Caco-2 (cell line): Measurements from ENCODE around the gene ABHD8. TPM values are rescaled to one million over a fixed set of nuclear protein-coding genes. Genes with fewer than 3 reads are reported as not detected.

ENCODE experiments used
- BruUV-seq: library from RNA; stranded (reverse); fragments of 400-500 nt; replicated peaks from 2 replicates; lab custom pipeline; 2021; lab: Mats Ljungman, UMichigan
- CTCF ChIA-PET: fragments of 300-600 bp; sonication (Branson Sonifier 250); formaldehyde crosslinking; loops from one replicate; lab custom pipeline; 2022; ENCODE audit warnings: antibody characterized with exemption; lab: Charles Lee
- POLR2A ChIA-PET: fragments of 300-600 bp; sonication (Branson Sonifier 250); formaldehyde crosslinking; loops from one replicate; lab custom pipeline; 2022; ENCODE audit warnings: antibody characterized with exemption; lab: Charles Lee
- DNase-seq, 2 experiments: peaks; one replicate each; pipeline versions ENCODE4 v3.0.0 to v3.0.0-alpha.2; 2020 to 2022
- H3K27me3 ChIP-seq: replicated peaks from 2 replicates; pipeline ENCODE4 v1.6.0; 2011; ENCODE audit warnings: low read length; ENCODE audit not compliant: control insufficient read depth, insufficient read depth
- H3K36me3 ChIP-seq: 2 replicates; pipeline ENCODE4 v1.5.1; 2011; ENCODE audit warnings: low read length; ENCODE audit not compliant: control insufficient read depth, insufficient read depth
- H3K4me1 ChIP-seq: fragments of 250-450 bp; sonication (Bioruptor Pico); 2 replicates; pipeline ENCODE4 v1.5.1; 2020; ENCODE audit warnings: mild to moderate bottlenecking
- H3K4me3 ChIP-seq: 2 replicates; pipeline ENCODE4 v1.5.1; 2011; ENCODE audit warnings: low read depth, mild to moderate bottlenecking, control low read depth, low read length
- H3K9me3 ChIP-seq: fragments of 250-450 bp; sonication (Bioruptor Pico); 2 replicates; pipeline ENCODE4 v1.5.1; 2020; ENCODE audit warnings: mild to moderate bottlenecking, moderate library complexity
- H3K27ac Mint-ChIP-seq: one replicate; pipeline ENCODE4 v1.8.0; 2022; ENCODE audit warnings: mixed read lengths; ENCODE audit not compliant: unreplicated experiment
- H3K27me3 Mint-ChIP-seq: one replicate; pipeline ENCODE4 v1.8.0; 2022; ENCODE audit warnings: mixed read lengths; ENCODE audit not compliant: insufficient read depth, unreplicated experiment
- H3K36me3 Mint-ChIP-seq: one replicate; pipeline ENCODE4 v1.8.0; 2022; ENCODE audit warnings: mild to moderate bottlenecking, mixed read lengths; ENCODE audit not compliant: insufficient read depth, unreplicated experiment
- H3K4me1 Mint-ChIP-seq: one replicate; pipeline ENCODE4 v1.8.0; 2022; ENCODE audit warnings: low read depth, mixed read lengths; ENCODE audit not compliant: unreplicated experiment
- H3K4me3 Mint-ChIP-seq: one replicate; pipeline ENCODE4 v1.8.0; 2022; ENCODE audit warnings: mild to moderate bottlenecking, moderate library complexity, mixed read lengths; ENCODE audit not compliant: unreplicated experiment
- H3K9me3 Mint-ChIP-seq: one replicate; pipeline ENCODE4 v1.8.0; 2022; ENCODE audit warnings: mixed read lengths; ENCODE audit not compliant: unreplicated experiment
- intact Hi-C: fragments of 100-400 bp; cut with micrococcal nuclease; formaldehyde crosslinking; loops from one replicate; pipeline ENCODE4 v1.10.0; 2022; ENCODE audit not compliant: unreplicated experiment
- total RNA-seq: library from RNA; stranded (reverse); gene quantifications from 2 replicates; pipeline ENCODE4 v1.2.3, GENCODE V29; 2022
- TF ChIP-seq, protein P1 (sequence below), 2 experiments: fragments of 200-600 bp in 1 of 2; IDR thresholded peaks; 1 replicate in 1 of 2; 2 replicates in 1 of 2; pipeline versions ENCODE4 v1.5.1 to v1.8.0; 2011 to 2022; ENCODE audit warnings: antibody characterized with exemption in 1 of 2, control low read depth in 1 of 2, inconsistent platforms in 1 of 2, low read depth in 1 of 2, low read length in 1 of 2, mild to moderate bottlenecking in 1 of 2, moderate library complexity in 1 of 2; ENCODE audit not compliant: insufficient read depth in 1 of 2, severe bottlenecking in 1 of 2, unreplicated experiment in 1 of 2

Gene ABHD8
- total RNA-seq, 1 experiment from 2014 or later, result 11.3 TPM

DNA sequence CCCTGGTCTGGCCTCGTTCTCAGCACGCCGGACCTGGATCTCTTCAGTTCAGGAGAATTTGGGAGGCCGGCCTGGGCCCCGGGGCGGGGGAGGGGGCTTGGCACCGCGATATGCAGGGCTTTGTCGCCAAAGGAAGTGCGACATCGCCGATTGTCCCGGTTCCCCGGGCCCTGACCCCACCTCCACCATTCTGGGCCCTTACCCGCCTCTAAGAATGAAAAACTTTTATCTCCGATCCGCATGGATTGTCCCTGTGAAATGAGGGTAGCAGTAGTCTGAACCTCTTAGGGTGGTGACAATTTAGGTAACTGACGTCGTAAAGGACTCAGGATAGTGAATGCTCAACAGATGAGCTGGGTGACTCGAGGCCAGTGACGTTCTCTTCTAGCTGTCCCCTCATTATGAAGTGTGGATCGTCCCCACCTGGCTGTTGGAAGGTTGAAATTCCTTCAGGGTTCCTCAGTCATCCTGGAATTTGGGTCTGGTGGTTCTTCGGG is 6.8 kb upstream of the ABHD8 start:
- BruUV-seq, result no TSS peak
- Histone ChIP-seq H3K9me3 (no peaks in the 10 kb centered on the region), H3K27me3 (no peaks in the 10 kb centered on the region), H3K4me1 (peaks cover 23% of the 10 kb centered on the region), H3K36me3 (peaks cover 4% of the 10 kb centered on the region), H3K4me3 (peak overlapping the region; percentile 54)
- TF ChIP-seq, protein P1, sequence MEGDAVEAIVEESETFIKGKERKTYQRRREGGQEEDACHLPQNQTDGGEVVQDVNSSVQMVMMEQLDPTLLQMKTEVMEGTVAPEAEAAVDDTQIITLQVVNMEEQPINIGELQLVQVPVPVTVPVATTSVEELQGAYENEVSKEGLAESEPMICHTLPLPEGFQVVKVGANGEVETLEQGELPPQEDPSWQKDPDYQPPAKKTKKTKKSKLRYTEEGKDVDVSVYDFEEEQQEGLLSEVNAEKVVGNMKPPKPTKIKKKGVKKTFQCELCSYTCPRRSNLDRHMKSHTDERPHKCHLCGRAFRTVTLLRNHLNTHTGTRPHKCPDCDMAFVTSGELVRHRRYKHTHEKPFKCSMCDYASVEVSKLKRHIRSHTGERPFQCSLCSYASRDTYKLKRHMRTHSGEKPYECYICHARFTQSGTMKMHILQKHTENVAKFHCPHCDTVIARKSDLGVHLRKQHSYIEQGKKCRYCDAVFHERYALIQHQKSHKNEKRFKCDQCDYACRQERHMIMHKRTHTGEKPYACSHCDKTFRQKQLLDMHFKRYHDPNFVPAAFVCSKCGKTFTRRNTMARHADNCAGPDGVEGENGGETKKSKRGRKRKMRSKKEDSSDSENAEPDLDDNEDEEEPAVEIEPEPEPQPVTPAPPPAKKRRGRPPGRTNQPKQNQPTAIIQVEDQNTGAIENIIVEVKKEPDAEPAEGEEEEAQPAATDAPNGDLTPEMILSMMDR (IDR thresholded peaks at IDR 0.05; ENCODE audit: insufficient read depth in 1 of 2, low read depth in 1 of 2, low read length in 1 of 2, severe bottlenecking in 1 of 2, unreplicated experiment in 1 of 2), result no peak
- DNase-seq, result no peak
- Mint-ChIP-seq H3K9me3 (no peaks in the 10 kb centered on the region), H3K36me3 (peaks cover 54% of the 10 kb centered on the region), H3K27me3 (no peaks in the 10 kb centered on the region), H3K27ac (peak overlapping the region; percentile 82), H3K4me1 (peaks cover 20% of the 10 kb centered on the region), H3K4me3 (peak overlapping the region; percentile 93)
- POLR2A ChIA-PET, result interaction anchor here (1.0 to 2.0 kb wide), 4 partner anchors 11 to 43 kb away, joined by 4 to 17 read pairs (median 10); partner anchors contain the start of genes ANO8 and BABAM1
- intact Hi-C loops, result loop anchor here (2.0 kb wide), 1 partner anchor 27 kb away; the partner anchor contains the start of gene GTPBP3
- CTCF ChIA-PET, result interaction anchor here (0.6 to 1.9 kb wide), 3 partner anchors 18 to 109 kb away, joined by 3 to 13 read pairs (median 6); no protein-coding TSS in a partner anchor

DNA sequence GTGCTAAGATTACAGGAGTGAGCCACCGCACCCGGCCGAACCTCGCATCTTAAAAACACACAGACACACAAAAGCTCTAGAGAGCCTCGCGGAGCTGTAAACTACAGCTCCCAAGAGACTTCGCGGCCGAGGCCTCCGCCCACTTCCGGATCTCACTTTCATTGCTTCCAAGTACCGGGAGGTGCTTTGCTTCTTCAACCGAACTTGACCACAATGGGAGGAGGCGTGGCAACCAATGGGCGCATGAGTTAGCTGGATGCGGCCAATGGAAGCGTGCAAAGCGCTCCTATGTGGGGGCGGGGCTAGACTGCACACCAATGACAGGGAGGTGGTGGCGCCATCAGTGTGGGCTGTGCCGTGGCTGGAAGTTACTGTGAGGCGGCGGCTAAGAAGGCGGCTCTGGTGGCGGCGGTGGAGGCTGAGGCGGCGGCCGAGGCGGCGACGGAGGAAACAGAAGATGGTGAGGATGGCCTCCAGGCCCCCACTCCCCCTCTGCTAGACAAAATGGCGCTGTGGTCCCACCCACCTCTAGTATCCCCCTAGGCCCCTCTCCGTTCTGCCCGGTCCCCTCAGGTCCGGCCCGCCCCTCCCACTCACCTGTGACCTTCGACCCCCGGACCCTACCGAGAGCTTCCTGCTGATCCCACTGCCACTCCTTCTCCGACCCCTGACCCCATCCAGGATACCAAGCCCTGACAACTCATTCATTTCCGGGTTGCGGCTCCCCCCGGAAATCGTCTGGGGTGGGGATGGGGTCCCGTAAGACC is 6.2 kb upstream of the ABHD8 start, which contains the start of gene DDA1:
Gene DDA1 (plus strand): TSS at position 366 of the 767 bp plus-strand sequence. CDS start 92 bp downstream, at position 458.
- DNase-seq, result peak; percentile 98 to 100
- POLR2A ChIA-PET, result interaction anchor here (0.5 to 2.0 kb wide), 12 partner anchors 12 to 915 kb away, joined by 3 to 17 read pairs (median 5); partner anchors contain the start of genes ANO8, BABAM1, OCEL1 and USE1
- H3K4me3 Mint-ChIP-seq, result peak within 1 kb of the TSS; percentile 93
- intact Hi-C loops, result loop anchor here (2.0 kb wide), 1 partner anchor 27 kb away; the partner anchor contains the start of gene GTPBP3
- CTCF ChIA-PET, result interaction anchor here (0.7 to 1.9 kb wide), 6 partner anchors 17 to 110 kb away, joined by 3 to 13 read pairs (median 4); partner anchors contain the start of gene ANO8
- peak within 1 kb of the TSS; percentile 82 for H3K27ac Mint-ChIP-seq
- H3K36me3 ChIP-seq, result peaks cover 3% of the 10 kb centered on the region
- TF ChIP-seq, protein P1 (IDR thresholded peaks at IDR 0.05; ENCODE audit: insufficient read depth in 1 of 2, low read depth in 1 of 2, low read length in 1 of 2, severe bottlenecking in 1 of 2, unreplicated experiment in 1 of 2), result no peak
- H3K27me3 ChIP-seq, result no peaks in the 10 kb centered on the region
- H3K4me1 Mint-ChIP-seq, result peaks cover 20% of the 10 kb centered on the region
- H3K9me3 ChIP-seq, result no peaks in the 10 kb centered on the region
- H3K4me3 ChIP-seq, result peak within 1 kb of the TSS; percentile 54
- no peaks in the 10 kb centered on the region for H3K9me3 Mint-ChIP-seq
- peaks cover 53% of the 10 kb centered on the region for H3K36me3 Mint-ChIP-seq
- H3K4me1 ChIP-seq, result peaks cover 23% of the 10 kb centered on the region
- H3K27me3 Mint-ChIP-seq, result no peaks in the 10 kb centered on the region
- BruUV-seq, result TSS peak; percentile 60

DNA sequence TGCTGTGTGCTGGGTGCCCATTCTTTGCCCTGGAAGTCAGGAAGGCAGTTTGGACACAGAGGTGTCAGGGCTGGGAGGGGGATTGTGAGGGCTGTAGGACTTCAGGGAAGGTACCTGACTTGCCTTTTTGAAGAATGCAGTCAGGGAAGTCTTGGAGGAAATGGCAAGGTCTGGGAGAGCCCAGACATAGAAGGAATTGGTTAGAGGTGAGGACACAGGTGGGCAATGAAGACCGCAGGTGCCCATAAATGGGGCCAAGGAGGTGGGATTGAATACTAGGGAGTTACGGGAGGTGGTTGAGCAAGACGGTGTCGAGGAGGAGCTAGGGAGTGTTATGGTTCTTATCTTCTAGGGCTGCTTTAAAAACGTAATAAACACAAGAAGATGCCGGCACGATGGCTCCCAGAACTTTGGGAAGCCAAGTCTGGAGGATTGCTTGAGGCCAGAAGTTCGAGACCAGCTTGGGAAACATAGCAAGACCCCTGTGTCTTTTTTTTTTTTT is 4.7 kb upstream of the ABHD8 start:
- peaks cover 50% of the 10 kb centered on the region for H3K36me3 Mint-ChIP-seq
- no TSS peak for BruUV-seq
- no peak for DNase-seq
- POLR2A ChIA-PET, result interaction anchor here (0.6 kb wide), 1 partner anchor 19 kb away, joined by 4 read pairs; no protein-coding TSS in a partner anchor
- CTCF ChIA-PET, result interaction anchor here (1.9 kb wide), 1 partner anchor 20 kb away, joined by 13 read pairs; no protein-coding TSS in a partner anchor
- no peaks in the 10 kb centered on the region for H3K27me3 Mint-ChIP-seq
- TF ChIP-seq, protein P1 (IDR thresholded peaks at IDR 0.05; ENCODE audit: insufficient read depth in 1 of 2, low read depth in 1 of 2, low read length in 1 of 2, severe bottlenecking in 1 of 2, unreplicated experiment in 1 of 2), result no peak
- H3K9me3 ChIP-seq, result no peaks in the 10 kb centered on the region
- peak overlapping the region; percentile 50 for H3K4me3 Mint-ChIP-seq
- intact Hi-C loops, result loop anchor here (2.0 kb wide), 1 partner anchor 29 kb away; the partner anchor contains the start of gene GTPBP3
- peaks cover 20% of the 10 kb centered on the region for H3K4me1 Mint-ChIP-seq
- H3K27me3 ChIP-seq, result no peaks in the 10 kb centered on the region
- peaks cover 3% of the 10 kb centered on the region; the same call in 1 of the 2 replicates for H3K36me3 ChIP-seq
- H3K4me3 ChIP-seq, result no peak overlapping the region
- H3K27ac Mint-ChIP-seq, result peak overlapping the region; percentile 10
- peaks cover 30% of the 10 kb centered on the region for H3K4me1 ChIP-seq
- H3K9me3 Mint-ChIP-seq, result no peaks in the 10 kb centered on the region
